Prostate gland (tissue), 2 donors: ENCODE results near the gene SULT4A1. TPM values are rescaled to one million over a fixed set of nuclear protein-coding genes. Genes with fewer than 3 reads are reported as not detected.

ENCODE experiments used
- DNase-seq: peaks from one replicate; pipeline ENCODE4 v3.0.0-alpha.2; 2019; ENCODE audit warnings: low spot score
- H3K27ac ChIP-seq, 2 donors: fragments of 200-600 bp; sonication (generic); 2 replicates each; pipeline ENCODE4 v1.5.1; 2017 to 2019
- H3K27me3 ChIP-seq: fragments of 200-600 bp; sonication (generic); replicated peaks from 2 replicates; pipeline ENCODE4 v1.5.1; 2019; ENCODE audit not compliant: insufficient read depth
- H3K36me3 ChIP-seq, 2 donors: fragments of 200-600 bp; sonication (generic); 1 replicate in 1 of 2; 2 replicates in 1 of 2; pipeline versions ENCODE4 v1.5.1 to v1.8.1; 2017 to 2019
- H3K4me1 ChIP-seq: fragments of 200-600 bp; sonication (generic); replicated peaks from 2 replicates; pipeline ENCODE4 v1.5.1; 2019
- H3K4me3 ChIP-seq, 2 donors: fragments of 200-600 bp; sonication (generic); 2 replicates each; pipeline ENCODE4 v1.5.1; 2017 to 2019
- H3K9me3 ChIP-seq: fragments of 200-600 bp; sonication (generic); 2 replicates; pipeline ENCODE4 v1.5.1; 2017
- CTCF ChIP-seq, 4 experiments: fragments of 200-600 bp in 2 of 4; fragments of 450-650 bp in 2 of 4; sonication (generic) in 2 of 4; IDR thresholded peaks; 1 replicate in 3 of 4; 2 replicates in 1 of 4; pipeline ENCODE4 v1.5.1; 2016 to 2019; ENCODE audit warnings: antibody characterized with exemption in 4 of 4, mild to moderate bottlenecking in 2 of 4, moderate library complexity in 2 of 4
- POLR2A ChIP-seq: fragments of 450-650 bp; IDR thresholded peaks from one replicate; pipeline ENCODE4 v1.6.1; 2016; ENCODE audit warnings: antibody characterized with exemption, mild to moderate bottlenecking
- POLR2AphosphoS5 ChIP-seq: sonication (generic); formaldehyde crosslinking; IDR thresholded peaks from one replicate; pipeline ENCODE4 v1.6.1; 2017; ENCODE audit warnings: antibody characterized with exemption
- WGBS: methylation state at CpG from one replicate; pipeline ENCODE4 v1.1.5; 2018; 5-methylcytosine and 5-hydroxymethylcytosine counted together
- intact Hi-C: fragments of 100-400 bp; cut with DNase I; formaldehyde crosslinking; loops from one replicate; pipeline ENCODE4 v1.14.2; 2022
- total RNA-seq, 2 donors: library from RNA; depleted of rRNA; stranded (reverse); fragments of >200 nt; gene quantifications; one replicate each; pipeline ENCODE4 v1.1.0, GENCODE V29; 2016

SULT4A1 gene
- total RNA-seq, 2 donors from 2014 or later: 0.14 to 3.3 TPM

GRCh38 chr22:43847376-43848289 is 14.7 kb downstream of the SULT4A1 start:
- Histone ChIP-seq H3K4me3 (no peak overlapping the region), H3K27me3 (peaks cover 9% of the 10 kb centered on the region), H3K36me3 (no peaks in the 10 kb centered on the region), H3K9me3 (no peaks in the 10 kb centered on the region), H3K27ac (no peak overlapping the region), H3K4me1 (no peaks in the 10 kb centered on the region)
- DNase-seq: no peak
- WGBS: 90% methylated on average over 13 of the region's 14 CpGs
- TF ChIP-seq POLR2AphosphoS5 (no peak), CTCF (IDR thresholded peaks at IDR 0.05) (no peak), POLR2A (no peak)
- intact Hi-C loops: no loop called here

DNA sequence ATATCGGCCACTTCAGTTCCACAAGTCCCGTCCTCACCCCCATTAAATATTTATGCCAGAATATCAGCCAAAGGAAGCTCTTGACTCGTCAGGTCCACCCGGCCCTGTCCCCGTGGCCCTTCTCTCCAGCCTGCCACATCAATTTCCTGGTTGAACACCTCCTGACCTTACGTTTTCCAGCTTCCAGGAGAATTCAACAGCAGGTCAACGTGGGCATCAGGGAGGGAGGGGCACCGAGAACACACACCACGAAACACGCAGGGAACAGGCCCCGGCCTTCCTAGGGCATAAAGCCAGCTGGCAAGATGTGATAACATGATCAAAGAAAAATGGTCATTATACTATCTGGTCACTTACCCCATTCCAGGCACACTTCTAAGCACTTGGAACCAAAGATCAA is 15.3 kb downstream of the SULT4A1 start:
- 76% methylated on average over 11 of the region's 11 CpGs for WGBS
- TF ChIP-seq POLR2A (no peak), POLR2AphosphoS5 (no peak), CTCF (IDR thresholded peaks at IDR 0.05) (no peak)
- peaks cover 9% of the 10 kb centered on the region for H3K27me3 ChIP-seq
- intact Hi-C loops: no loop called here
- DNase-seq: no peak
- H3K36me3 ChIP-seq: no peaks in the 10 kb centered on the region
- H3K27ac ChIP-seq: no peak overlapping the region
- H3K4me1 ChIP-seq: no peaks in the 10 kb centered on the region
- no peaks in the 10 kb centered on the region for H3K9me3 ChIP-seq
- no peak overlapping the region for H3K4me3 ChIP-seq

GRCh38 chr22:43845981-43846380 is 16.3 kb downstream of the SULT4A1 start:
- WGBS: 80% methylated on average over 11 of the region's 11 CpGs
- H3K4me1 ChIP-seq: no peaks in the 10 kb centered on the region
- H3K36me3 ChIP-seq: no peaks in the 10 kb centered on the region
- H3K27me3 ChIP-seq: peaks cover 3% of the 10 kb centered on the region
- H3K27ac ChIP-seq: no peak overlapping the region
- H3K4me3 ChIP-seq: no peak overlapping the region
- DNase-seq: no peak
- TF ChIP-seq POLR2A (no peak), POLR2AphosphoS5 (no peak), CTCF (IDR thresholded peaks at IDR 0.05) (no peak)
- H3K9me3 ChIP-seq: no peaks in the 10 kb centered on the region
- intact Hi-C loops: no loop called here

- TF ChIP-seq POLR2AphosphoS5 (no peak), CTCF (IDR thresholded peaks at IDR 0.05) (no peak), POLR2A (no peak)
- WGBS: 78% methylated on average over 27 of the region's 31 CpGs
- DNase-seq: no peak
These were observed 17.5 kb downstream of the SULT4A1 start for GRCh38 chr22:43844560-43845545.

More at GRCh38 chr22:43844560-43845545, 17.5 kb downstream of the SULT4A1 start:
- H3K27ac ChIP-seq: no peak overlapping the region
- peaks cover 3% of the 10 kb centered on the region for H3K27me3 ChIP-seq
- no peaks in the 10 kb centered on the region for H3K36me3 ChIP-seq
- no peaks in the 10 kb centered on the region for H3K4me1 ChIP-seq
- no peaks in the 10 kb centered on the region for H3K9me3 ChIP-seq
- no peak overlapping the region for H3K4me3 ChIP-seq
- intact Hi-C loops: no loop called here
